Testis (tissue), 3 donors: ENCODE results near the gene TSPAN12. TPM values are rescaled to one million over a fixed set of nuclear protein-coding genes. Genes with fewer than 3 reads are reported as not detected.

Experiments
- DNase-seq: peaks from one replicate; pipeline ENCODE4 v3.0.0-alpha.2; 2019
- H3K27ac ChIP-seq, 2 donors: fragments of 200-600 bp; sonication (generic); one replicate each; pipeline ENCODE4 v1.5.1; 2019
- H3K27me3 ChIP-seq: fragments of 200-600 bp; sonication (generic); one replicate; pipeline ENCODE4 v1.5.1; 2019
- H3K36me3 ChIP-seq: fragments of 200-600 bp; sonication (generic); one replicate; pipeline ENCODE4 v1.5.1; 2017; ENCODE audit warnings: low read depth; ENCODE audit errors: missing control alignments
- H3K4me1 ChIP-seq: fragments of 200-600 bp; sonication (generic); one replicate; pipeline ENCODE4 v1.5.1; 2019
- H3K4me3 ChIP-seq, 2 donors: fragments of 200-600 bp; sonication (generic); one replicate each; pipeline ENCODE4 v1.5.1; 2017 to 2019
- H3K9me3 ChIP-seq: fragments of 200-600 bp; sonication (generic); one replicate; pipeline ENCODE4 v1.5.1; 2017
- CTCF ChIP-seq, 3 experiments: fragments of 450-650 bp in 2 of 3; fragments of 200-600 bp in 1 of 3; sonication (generic) in 1 of 3; IDR thresholded peaks; one replicate each; pipeline ENCODE4 v1.5.1; 2016 to 2019; ENCODE audit warnings: antibody characterized with exemption in 3 of 3, mild to moderate bottlenecking in 2 of 3, moderate library complexity in 1 of 3
- POLR2A ChIP-seq: fragments of 450-650 bp; IDR thresholded peaks from one replicate; pipeline ENCODE4 v1.6.1; 2017; ENCODE audit warnings: antibody characterized with exemption, mild to moderate bottlenecking, moderate library complexity
- WGBS, 2 donors: methylation state at CpG; one replicate each; pipeline ENCODE4 v1.1.5; 2018; 5-methylcytosine and 5-hydroxymethylcytosine counted together
- intact Hi-C: fragments of 100-400 bp; cut with DNase I; formaldehyde crosslinking; loops from one replicate; pipeline ENCODE4 v1.15.1; 2023; ENCODE audit warnings: low total_unique reads
- polyA plus RNA-seq: library from polyadenylated mRNA; stranded (reverse); fragments of 350-450 nt; fragmentation: Illumina TruSeq; extraction: RNeasy Lipid Tissue Mini Kit (QIAGEN cat#74804); gene quantifications from one replicate; pipeline ENCODE4 v1.2.3, GENCODE V29; 2014; ENCODE audit warnings: low read depth, low replicate concordance; ENCODE audit not compliant: insufficient read depth
- total RNA-seq, 2 donors: library from RNA; depleted of rRNA; stranded (reverse); fragments of >200 nt; gene quantifications; one replicate each; pipeline ENCODE4 v1.2.3, GENCODE V29; 2016

The TSPAN12 gene
- total and polyA plus RNA-seq, 3 donors from 2014 or later, result 4.3 to 6.6 (median 6.3) TPM

- TF ChIP-seq CTCF (IDR thresholded peaks at IDR 0.05) (no peak), POLR2A (no peak)
- H3K27ac ChIP-seq, result no peak overlapping the region
- WGBS, 2 donors, result 87 to 90% methylated on average over 2 of the region's 2 CpGs
Observed at GRCh38 chr7:120876922-120877321, 19.0 kb upstream of the TSPAN12 start.

GRCh38 chr7:120874722-120875121 lies 16.8 kb upstream of the TSPAN12 start:
- no peak overlapping the region for H3K27ac ChIP-seq
- no peak for DNase-seq
- intact Hi-C loops, result no loop called here
- no peak overlapping the region for H3K4me3 ChIP-seq
- 88 to 94% methylated on average over 3 of the region's 3 CpGs for WGBS, 2 donors
- no peaks in the 10 kb centered on the region for H3K4me1 ChIP-seq
- H3K27me3 ChIP-seq, result no peaks in the 10 kb centered on the region
- TF ChIP-seq CTCF (IDR thresholded peaks at IDR 0.05) (no peak), POLR2A (no peak)
- no peaks in the 10 kb centered on the region for H3K36me3 ChIP-seq
- no peaks in the 10 kb centered on the region for H3K9me3 ChIP-seq

More at GRCh38 chr7:120876922-120877321, 19.0 kb upstream of the TSPAN12 start:
- Histone ChIP-seq H3K4me3 (no peak overlapping the region), H3K36me3 (no peaks in the 10 kb centered on the region), H3K4me1 (no peaks in the 10 kb centered on the region), H3K9me3 (no peaks in the 10 kb centered on the region), H3K27me3 (no peaks in the 10 kb centered on the region)
- no peak for DNase-seq
- intact Hi-C loops, result no loop called here

- no peak for DNase-seq
- 94 to 97% methylated on average over 1 of the region's 1 CpG for WGBS, 2 donors
- H3K27ac ChIP-seq, result no peak overlapping the region
- TF ChIP-seq POLR2A, result no peak
- TF ChIP-seq CTCF (IDR thresholded peaks at IDR 0.05), result no peak
- H3K27me3 ChIP-seq, result no peaks in the 10 kb centered on the region
- no peaks in the 10 kb centered on the region for H3K4me1 ChIP-seq
- no peaks in the 10 kb centered on the region for H3K36me3 ChIP-seq
- intact Hi-C loops, result no loop called here
- no peaks in the 10 kb centered on the region for H3K9me3 ChIP-seq
- H3K4me3 ChIP-seq, result no peak overlapping the region
Observed at GRCh38 chr7:120874016-120874415, 16.1 kb upstream of the TSPAN12 start.

- no peaks in the 10 kb centered on the region for H3K4me1 ChIP-seq
- no peaks in the 10 kb centered on the region for H3K27me3 ChIP-seq
- H3K36me3 ChIP-seq, result no peaks in the 10 kb centered on the region
- no peak for DNase-seq
- no peak overlapping the region for H3K4me3 ChIP-seq
- no peak overlapping the region for H3K27ac ChIP-seq
- no peak for TF ChIP-seq POLR2A
- no peak for TF ChIP-seq CTCF (IDR thresholded peaks at IDR 0.05)
- no peaks in the 10 kb centered on the region for H3K9me3 ChIP-seq
- intact Hi-C loops, result no loop called here
- WGBS, 2 donors, result 70 to 76% methylated on average over 4 of the region's 4 CpGs
Observed at GRCh38 chr7:120873401-120873800, 15.5 kb upstream of the TSPAN12 start.

GRCh38 chr7:120869700-120870099 lies 11.8 kb upstream of the TSPAN12 start:
- intact Hi-C loops, result no loop called here
- WGBS, 2 donors, result 68 to 70% methylated on average over 2 of the region's 2 CpGs
- no peaks in the 10 kb centered on the region for H3K36me3 ChIP-seq
- H3K4me1 ChIP-seq, result no peaks in the 10 kb centered on the region
- no peak overlapping the region for H3K27ac ChIP-seq
- no peak overlapping the region for H3K4me3 ChIP-seq
- no peak for DNase-seq
- TF ChIP-seq CTCF (IDR thresholded peaks at IDR 0.05), result no peak
- no peak for TF ChIP-seq POLR2A
- no peaks in the 10 kb centered on the region for H3K27me3 ChIP-seq
- no peaks in the 10 kb centered on the region for H3K9me3 ChIP-seq
